A549 (cell line): Measurements from ENCODE around the gene SLC22A7. TPM values are rescaled to one million over a fixed set of nuclear protein-coding genes. Genes with fewer than 3 reads are reported as not detected.

Experiments
- ATAC-seq, 2 experiments: fragments of 200-7000 bp in 1 of 2; fragments of >200 bp in 1 of 2; cut with Nextera tagmentation in 1 of 2; cut with Tn5 transposase in 1 of 2; 3 replicates each; pipeline versions ENCODE4 v1.8.0 to v1.9.1; 2018 to 2020; ENCODE audit warnings: mild to moderate bottlenecking in 1 of 2, moderate library complexity in 1 of 2
- CTCF ChIA-PET: fragments of 300-600 bp; sonication (Branson Sonifier 250); formaldehyde crosslinking; extraction: SDS; loops from one replicate; lab custom pipeline; 2021; ENCODE audit warnings: antibody characterized with exemption, inconsistent platforms; lab: Yijun Ruan, JAX
- POLR2A ChIA-PET: fragments of 350-600 bp; formaldehyde crosslinking; extraction: SDS; loops from one replicate; lab custom pipeline; 2021; ENCODE audit warnings: antibody characterized with exemption, inconsistent platforms; lab: Yijun Ruan, JAX
- DNase-seq, 2 experiments: peaks; one replicate each; pipeline versions ENCODE4 v3.0.0 to v3.0.0-alpha.2; 2011 to 2016; ENCODE audit warnings: low read depth in 1 of 2, low spot score in 1 of 2
- FAIRE-seq: peaks from 2 replicates; lab custom pipeline; 2011; peaks lifted over from hg19 to GRCh38; lab: Jason Lieb, UNC
- H3K27ac ChIP-seq, 2 experiments: fragments of >200 bp; sonication (Bioruptor Twin); formaldehyde crosslinking; 3 replicates each; pipeline ENCODE4 v1.5.1; 2016 to 2017
- H3K4me1 ChIP-seq: fragments of >200 bp; sonication (Bioruptor Twin); formaldehyde crosslinking; 3 replicates; pipeline ENCODE4 v1.6.1; 2016
- H3K4me2 ChIP-seq: fragments of >200 bp; sonication (Bioruptor Twin); formaldehyde crosslinking; 3 replicates; pipeline ENCODE4 v1.6.1; 2016
- H3K4me3 ChIP-seq: fragments of >200 bp; sonication (Bioruptor Twin); formaldehyde crosslinking; 3 replicates; pipeline ENCODE4 v1.5.1; 2016
- H3K9me3 ChIP-seq: fragments of >200 bp; sonication (Bioruptor Twin); formaldehyde crosslinking; 3 replicates; pipeline ENCODE4 v1.6.1; 2016
- BHLHE40 ChIP-seq: IDR thresholded peaks from 2 replicates; pipeline ENCODE4 v1.6.1; 2012; ENCODE audit warnings: low read depth, low read length, inconsistent platforms
- CBX2 ChIP-seq: fragments of 200-600 bp; sonication (generic); IDR thresholded peaks from 2 replicates; pipeline ENCODE4 v1.6.1; 2016; ENCODE audit warnings: low read depth, mild to moderate bottlenecking, borderline replicate concordance
- CHD2 ChIP-seq: fragments of 150-350 bp; IDR thresholded peaks from 2 replicates; pipeline ENCODE4 v1.6.1; 2014; ENCODE audit warnings: low read length; ENCODE audit not compliant: partially characterized antibody
- EHF ChIP-seq: fragments of 250-450 bp; sonication (Bioruptor Pico); IDR thresholded peaks from 2 replicates; pipeline ENCODE4 v1.5.0; 2020; ENCODE audit warnings: mild to moderate bottlenecking
- FOSB ChIP-seq: fragments of 250-450 bp; sonication (Bioruptor Pico); IDR thresholded peaks from 2 replicates; pipeline ENCODE4 v1.5.0; 2020; ENCODE audit warnings: mild to moderate bottlenecking, moderate library complexity
- FOSL2 ChIP-seq, 2 experiments: fragments of 450-650 bp in 1 of 2; fragments of >200 bp in 1 of 2; sonication (Bioruptor Twin) in 1 of 2; formaldehyde crosslinking; IDR thresholded peaks; 2 replicates each; pipeline versions ENCODE4 v1.5.0 to v1.6.1; 2016 to 2020; ENCODE audit warnings: mild to moderate bottlenecking in 1 of 2, moderate library complexity in 1 of 2
- HDAC2 ChIP-seq: fragments of 200-600 bp; sonication (generic); IDR thresholded peaks from 2 replicates; pipeline ENCODE4 v1.6.1; 2016
- HOXB5 ChIP-seq: fragments of 250-450 bp; sonication (Bioruptor Pico); IDR thresholded peaks from 2 replicates; pipeline ENCODE4 v1.5.0; 2020; ENCODE audit warnings: mild to moderate bottlenecking, moderate library complexity
- JUN ChIP-seq, 2 experiments: fragments of >200 bp; sonication (Bioruptor Twin); formaldehyde crosslinking; IDR thresholded peaks; 2 replicates in 1 of 2; 3 replicates in 1 of 2; pipeline ENCODE4 v1.6.1; 2016 to 2017
- KDM5A ChIP-seq: fragments of 200-600 bp; sonication (generic); IDR thresholded peaks from 2 replicates; pipeline ENCODE4 v1.6.1; 2016; ENCODE audit warnings: antibody characterized with exemption, mild to moderate bottlenecking
- MAZ ChIP-seq: fragments of 150-350 bp; IDR thresholded peaks from 2 replicates; pipeline ENCODE4 v1.6.1; 2014; ENCODE audit warnings: antibody characterized with exemption, low read depth, low read length, borderline replicate concordance
- RFX5 ChIP-seq: fragments of 450-650 bp; IDR thresholded peaks from 2 replicates; pipeline ENCODE4 v1.7.1; 2014; ENCODE audit warnings: antibody characterized with exemption, mild to moderate bottlenecking, moderate library complexity
- ZFP36 ChIP-seq: fragments of 450-650 bp; IDR thresholded peaks from 2 replicates; pipeline ENCODE4 v1.6.1; 2014; ENCODE audit warnings: borderline replicate concordance; ENCODE audit not compliant: partially characterized antibody
- ZSCAN20 ChIP-seq: fragments of 250-450 bp; sonication (Bioruptor Pico); IDR thresholded peaks from 2 replicates; pipeline ENCODE4 v1.8.0; 2022; ENCODE audit warnings: mild to moderate bottlenecking, moderate library complexity
- WGBS: methylation state at CpG from one replicate; pipeline ENCODE4 v1.1.6; 2017; ENCODE audit errors: missing lambda C conversion rate; 5-methylcytosine and 5-hydroxymethylcytosine counted together
- polyA minus RNA-seq: library from RNA; depleted of rRNA, polyadenylated mRNA; stranded (reverse); fragments of >200 nt; gene quantifications from 2 replicates; pipeline ENCODE4 v1.2.3, GENCODE V29; 2011; rRNA and poly(A)+ RNA removed
- polyA plus RNA-seq, 4 experiments: library from polyadenylated mRNA; depleted of rRNA in 3 of 4; stranded (reverse); fragments of >200 nt; fragmentation: RNase III in 1 of 4; extraction: RNeasy Plus Mini Kit Qiagen cat#74134 plus additional on column Dnase treatment in 1 of 4; gene quantifications; 2 replicates in 3 of 4; 3 replicates in 1 of 4; pipeline ENCODE4 v1.2.3, GENCODE V29; 2011 to 2017
- TF ChIP-seq, protein P1 (sequence below): fragments of >200 bp; sonication (Bioruptor Twin); formaldehyde crosslinking; IDR thresholded peaks from 3 replicates; pipeline ENCODE4 v1.6.1; 2016
- TF ChIP-seq, protein P2 (sequence below): IDR thresholded peaks from 2 replicates; pipeline ENCODE4 v1.6.1; 2012
- TF ChIP-seq, protein P3 (sequence below): fragments of 150-350 bp; IDR thresholded peaks from 2 replicates; pipeline ENCODE4 v1.6.1; 2014; ENCODE audit warnings: low read depth, mild to moderate bottlenecking, low read length
- TF ChIP-seq, protein P4 (sequence below): fragments of 200-600 bp; sonication (generic); IDR thresholded peaks from 2 replicates; pipeline ENCODE4 v1.6.1; 2016; ENCODE audit warnings: antibody characterized with exemption, mild to moderate bottlenecking, moderate library complexity
- TF ChIP-seq, protein P5 (sequence below): fragments of 250-450 bp; sonication (Bioruptor Pico); IDR thresholded peaks from 2 replicates; pipeline ENCODE4 v1.5.0; 2020; ENCODE audit warnings: low read depth, mild to moderate bottlenecking, moderate library complexity
- TF ChIP-seq, protein P6 (sequence below): fragments of >200 bp; sonication (Bioruptor Twin); formaldehyde crosslinking; IDR thresholded peaks from 2 replicates; pipeline ENCODE4 v1.6.1; 2016

SLC22A7 gene, protein sequence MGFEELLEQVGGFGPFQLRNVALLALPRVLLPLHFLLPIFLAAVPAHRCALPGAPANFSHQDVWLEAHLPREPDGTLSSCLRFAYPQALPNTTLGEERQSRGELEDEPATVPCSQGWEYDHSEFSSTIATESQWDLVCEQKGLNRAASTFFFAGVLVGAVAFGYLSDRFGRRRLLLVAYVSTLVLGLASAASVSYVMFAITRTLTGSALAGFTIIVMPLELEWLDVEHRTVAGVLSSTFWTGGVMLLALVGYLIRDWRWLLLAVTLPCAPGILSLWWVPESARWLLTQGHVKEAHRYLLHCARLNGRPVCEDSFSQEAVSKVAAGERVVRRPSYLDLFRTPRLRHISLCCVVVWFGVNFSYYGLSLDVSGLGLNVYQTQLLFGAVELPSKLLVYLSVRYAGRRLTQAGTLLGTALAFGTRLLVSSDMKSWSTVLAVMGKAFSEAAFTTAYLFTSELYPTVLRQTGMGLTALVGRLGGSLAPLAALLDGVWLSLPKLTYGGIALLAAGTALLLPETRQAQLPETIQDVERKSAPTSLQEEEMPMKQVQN
- polyA plus RNA-seq (2011; rRNA removed) (not detected in 2 replicates), polyA plus RNA-seq (2017; fragmentation: RNase III; extraction: RNeasy Plus Mini Kit Qiagen cat#74134 plus additional on column Dnase treatment) (not detected in 3 replicates), polyA minus RNA-seq (not detected in 2 replicates)
- polyA plus RNA-seq (2012; cell fraction: cytosol; rRNA removed): not detected in 2 replicates
- not detected in 2 replicates for polyA plus RNA-seq (2012; cell fraction: nucleus; rRNA removed)

DNA sequence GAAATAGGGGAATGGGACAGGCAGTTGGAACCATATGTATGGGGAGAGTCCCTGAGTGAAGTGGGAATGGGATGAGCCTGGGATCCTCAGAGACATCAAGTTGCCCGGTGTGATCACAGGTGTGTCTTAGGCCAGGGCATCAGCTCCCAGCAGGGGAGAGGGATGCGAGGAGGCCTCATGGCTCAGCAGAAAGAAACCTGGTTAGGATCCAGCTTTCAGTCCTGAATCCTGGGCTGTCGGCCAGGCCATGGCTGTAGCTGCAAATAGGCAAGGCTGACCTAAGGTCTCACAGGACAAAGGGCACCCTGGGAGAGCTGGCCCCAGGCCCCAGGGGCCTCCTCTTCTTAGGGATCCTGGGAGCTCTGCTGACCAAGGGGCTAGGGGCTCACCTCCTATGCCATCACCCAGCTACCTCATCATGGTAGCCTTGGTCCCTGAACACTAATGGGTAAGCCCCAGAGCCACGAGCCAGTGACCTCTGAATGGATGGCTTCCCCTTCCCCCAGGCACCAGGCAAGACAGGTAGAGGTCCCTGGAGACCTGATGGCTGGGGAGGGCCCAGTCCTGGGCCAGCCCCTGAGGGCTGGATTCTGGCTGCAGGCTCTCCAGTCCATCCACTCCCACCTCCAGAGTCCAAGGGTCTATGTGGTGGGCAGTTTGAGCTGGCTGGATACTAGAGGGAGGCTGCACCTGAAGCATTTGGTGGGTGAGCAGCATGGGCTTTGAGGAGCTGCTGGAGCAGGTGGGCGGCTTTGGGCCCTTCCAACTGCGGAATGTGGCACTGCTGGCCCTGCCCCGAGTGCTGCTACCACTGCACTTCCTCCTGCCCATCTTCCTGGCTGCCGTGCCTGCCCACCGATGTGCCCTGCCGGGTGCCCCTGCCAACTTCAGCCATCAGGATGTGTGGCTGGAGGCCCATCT is at the start of gene SLC22A7:
SLC22A7 (plus strand) TSS at position 617 of the 921 bp plus-strand sequence; CDS start at position 716, 99 bp downstream.
- POLR2A ChIA-PET: no interaction called here

More for the DNA sequence above, at the start of gene SLC22A7:
- Histone ChIP-seq H3K4me3 (no peak within 1 kb of the TSS), H3K27ac (no peak within 1 kb of the TSS), H3K4me2 (no peak within 1 kb of the TSS), H3K4me1 (0 out of 3 replicates have a peak, but pooled peaks cover 3% of the 10 kb centered on the region), H3K9me3 (no peaks in the 10 kb centered on the region)
- FAIRE-seq (no peak), DNase-seq (no peak), ATAC-seq (no peak)
- WGBS: 91% methylated on average over 6 of the region's 10 CpGs
- CTCF ChIA-PET: interaction anchor here (1.3 to 2.9 kb wide), 3 partner anchors 10 to 118 kb away, joined by 6 to 18 read pairs (median 18); partner anchors contain the start of gene CRIP3
- no peak for TF ChIP-seq KDM5A
- no peak for TF ChIP-seq MAZ
- TF ChIP-seq EHF (CRISPR knock-in tag): no peak
- TF ChIP-seq ZFP36: no peak
- no peak for TF ChIP-seq JUN (IDR thresholded peaks at IDR 0.05)
- TF ChIP-seq HDAC2: no peak
- TF ChIP-seq FOSL2 (IDR thresholded peaks at IDR 0.05): no peak
- no peak for TF ChIP-seq FOSL2 (CRISPR knock-in tag; IDR thresholded peaks at IDR 0.05)
- no peak for TF ChIP-seq RFX5
- no peak for TF ChIP-seq CBX2
- no peak for TF ChIP-seq FOSB (CRISPR knock-in tag)
- no peak for TF ChIP-seq BHLHE40
- TF ChIP-seq, protein P1, sequence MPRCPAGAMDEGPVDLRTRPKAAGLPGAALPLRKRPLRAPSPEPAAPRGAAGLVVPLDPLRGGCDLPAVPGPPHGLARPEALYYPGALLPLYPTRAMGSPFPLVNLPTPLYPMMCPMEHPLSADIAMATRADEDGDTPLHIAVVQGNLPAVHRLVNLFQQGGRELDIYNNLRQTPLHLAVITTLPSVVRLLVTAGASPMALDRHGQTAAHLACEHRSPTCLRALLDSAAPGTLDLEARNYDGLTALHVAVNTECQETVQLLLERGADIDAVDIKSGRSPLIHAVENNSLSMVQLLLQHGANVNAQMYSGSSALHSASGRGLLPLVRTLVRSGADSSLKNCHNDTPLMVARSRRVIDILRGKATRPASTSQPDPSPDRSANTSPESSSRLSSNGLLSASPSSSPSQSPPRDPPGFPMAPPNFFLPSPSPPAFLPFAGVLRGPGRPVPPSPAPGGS: no peak
- TF ChIP-seq, protein P2, sequence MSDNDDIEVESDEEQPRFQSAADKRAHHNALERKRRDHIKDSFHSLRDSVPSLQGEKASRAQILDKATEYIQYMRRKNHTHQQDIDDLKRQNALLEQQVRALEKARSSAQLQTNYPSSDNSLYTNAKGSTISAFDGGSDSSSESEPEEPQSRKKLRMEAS: no peak
- TF ChIP-seq, protein P3, sequence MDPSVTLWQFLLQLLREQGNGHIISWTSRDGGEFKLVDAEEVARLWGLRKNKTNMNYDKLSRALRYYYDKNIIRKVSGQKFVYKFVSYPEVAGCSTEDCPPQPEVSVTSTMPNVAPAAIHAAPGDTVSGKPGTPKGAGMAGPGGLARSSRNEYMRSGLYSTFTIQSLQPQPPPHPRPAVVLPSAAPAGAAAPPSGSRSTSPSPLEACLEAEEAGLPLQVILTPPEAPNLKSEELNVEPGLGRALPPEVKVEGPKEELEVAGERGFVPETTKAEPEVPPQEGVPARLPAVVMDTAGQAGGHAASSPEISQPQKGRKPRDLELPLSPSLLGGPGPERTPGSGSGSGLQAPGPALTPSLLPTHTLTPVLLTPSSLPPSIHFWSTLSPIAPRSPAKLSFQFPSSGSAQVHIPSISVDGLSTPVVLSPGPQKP: no peak
- no peak for TF ChIP-seq ZSCAN20 (CRISPR knock-in tag)
- TF ChIP-seq CHD2: no peak
- TF ChIP-seq, protein P4, sequence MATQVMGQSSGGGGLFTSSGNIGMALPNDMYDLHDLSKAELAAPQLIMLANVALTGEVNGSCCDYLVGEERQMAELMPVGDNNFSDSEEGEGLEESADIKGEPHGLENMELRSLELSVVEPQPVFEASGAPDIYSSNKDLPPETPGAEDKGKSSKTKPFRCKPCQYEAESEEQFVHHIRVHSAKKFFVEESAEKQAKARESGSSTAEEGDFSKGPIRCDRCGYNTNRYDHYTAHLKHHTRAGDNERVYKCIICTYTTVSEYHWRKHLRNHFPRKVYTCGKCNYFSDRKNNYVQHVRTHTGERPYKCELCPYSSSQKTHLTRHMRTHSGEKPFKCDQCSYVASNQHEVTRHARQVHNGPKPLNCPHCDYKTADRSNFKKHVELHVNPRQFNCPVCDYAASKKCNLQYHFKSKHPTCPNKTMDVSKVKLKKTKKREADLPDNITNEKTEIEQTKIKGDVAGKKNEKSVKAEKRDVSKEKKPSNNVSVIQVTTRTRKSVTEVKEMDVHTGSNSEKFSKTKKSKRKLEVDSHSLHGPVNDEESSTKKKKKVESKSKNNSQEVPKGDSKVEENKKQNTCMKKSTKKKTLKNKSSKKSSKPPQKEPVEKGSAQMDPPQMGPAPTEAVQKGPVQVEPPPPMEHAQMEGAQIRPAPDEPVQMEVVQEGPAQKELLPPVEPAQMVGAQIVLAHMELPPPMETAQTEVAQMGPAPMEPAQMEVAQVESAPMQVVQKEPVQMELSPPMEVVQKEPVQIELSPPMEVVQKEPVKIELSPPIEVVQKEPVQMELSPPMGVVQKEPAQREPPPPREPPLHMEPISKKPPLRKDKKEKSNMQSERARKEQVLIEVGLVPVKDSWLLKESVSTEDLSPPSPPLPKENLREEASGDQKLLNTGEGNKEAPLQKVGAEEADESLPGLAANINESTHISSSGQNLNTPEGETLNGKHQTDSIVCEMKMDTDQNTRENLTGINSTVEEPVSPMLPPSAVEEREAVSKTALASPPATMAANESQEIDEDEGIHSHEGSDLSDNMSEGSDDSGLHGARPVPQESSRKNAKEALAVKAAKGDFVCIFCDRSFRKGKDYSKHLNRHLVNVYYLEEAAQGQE: no peak
- no peak for TF ChIP-seq HOXB5 (CRISPR knock-in tag)
- TF ChIP-seq, protein P5, sequence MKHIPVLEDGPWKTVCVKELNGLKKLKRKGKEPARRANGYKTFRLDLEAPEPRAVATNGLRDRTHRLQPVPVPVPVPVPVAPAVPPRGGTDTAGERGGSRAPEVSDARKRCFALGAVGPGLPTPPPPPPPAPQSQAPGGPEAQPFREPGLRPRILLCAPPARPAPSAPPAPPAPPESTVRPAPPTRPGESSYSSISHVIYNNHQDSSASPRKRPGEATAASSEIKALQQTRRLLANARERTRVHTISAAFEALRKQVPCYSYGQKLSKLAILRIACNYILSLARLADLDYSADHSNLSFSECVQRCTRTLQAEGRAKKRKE (CRISPR knock-in tag): no peak
- TF ChIP-seq, protein P6, sequence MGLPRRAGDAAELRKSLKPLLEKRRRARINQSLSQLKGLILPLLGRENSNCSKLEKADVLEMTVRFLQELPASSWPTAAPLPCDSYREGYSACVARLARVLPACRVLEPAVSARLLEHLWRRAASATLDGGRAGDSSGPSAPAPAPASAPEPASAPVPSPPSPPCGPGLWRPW: no peak
